Mesenchymal stem cell (in vitro differentiated cells and primary cell): ENCODE data around the gene NETO1.

Experiments
- DNase-seq: peaks from one replicate; pipeline ENCODE4 v3.0.0-alpha.2; 2013
- H2AFZ ChIP-seq: one replicate; pipeline ENCODE4 v1.6.1; 2013; ENCODE audit warnings: low read depth, mild to moderate bottlenecking, control low read depth, inconsistent platforms, low read length, moderate library complexity
- H2AK5ac ChIP-seq: 2 replicates; pipeline ENCODE4 v1.6.1; 2013; ENCODE audit warnings: low read length, moderate library complexity, mild to moderate bottlenecking, inconsistent platforms; ENCODE audit not compliant: severe bottlenecking
- H2BK120ac ChIP-seq: one replicate; pipeline ENCODE4 v1.6.1; 2013; ENCODE audit warnings: low read depth, mild to moderate bottlenecking, inconsistent platforms, low read length, moderate library complexity
- H2BK12ac ChIP-seq, 2 experiments: one replicate each; pipeline ENCODE4 v1.6.1; 2013; ENCODE audit warnings: inconsistent platforms in 2 of 2, low read length in 2 of 2, mild to moderate bottlenecking in 2 of 2, moderate library complexity in 2 of 2, control low read depth in 1 of 2
- H2BK15ac ChIP-seq: one replicate; pipeline ENCODE4 v1.6.1; 2013; ENCODE audit warnings: mild to moderate bottlenecking, low read depth, inconsistent platforms; ENCODE audit not compliant: poor library complexity, severe bottlenecking
- H2BK5ac ChIP-seq: 2 replicates; pipeline ENCODE4 v1.6.1; 2013; ENCODE audit warnings: low read depth, mild to moderate bottlenecking, low read length, control low read depth, inconsistent platforms; ENCODE audit not compliant: poor library complexity, severe bottlenecking
- H3K14ac ChIP-seq, 2 experiments: one replicate each; pipeline ENCODE4 v1.6.1; 2013; ENCODE audit warnings: inconsistent platforms in 2 of 2, low read length in 2 of 2, control low read depth in 1 of 2, mild to moderate bottlenecking in 1 of 2, moderate library complexity in 1 of 2
- H3K18ac ChIP-seq, 2 experiments: one replicate each; pipeline ENCODE4 v1.6.1; 2013; ENCODE audit warnings: inconsistent platforms in 2 of 2, low read length in 2 of 2, control low read depth in 1 of 2, low read depth in 1 of 2, mild to moderate bottlenecking in 1 of 2
- H3K23ac ChIP-seq, 2 experiments: one replicate each; pipeline ENCODE4 v1.6.1; 2013; ENCODE audit warnings: inconsistent platforms in 2 of 2, low read length in 2 of 2, mild to moderate bottlenecking in 2 of 2, moderate library complexity in 2 of 2, control low read depth in 1 of 2
- H3K27ac ChIP-seq: 2 replicates; pipeline ENCODE4 v1.5.1; 2013; ENCODE audit warnings: mild to moderate bottlenecking, moderate library complexity, low read length, control low read depth, inconsistent platforms; ENCODE audit not compliant: poor library complexity, severe bottlenecking
- H3K27me3 ChIP-seq, 2 experiments: 2 replicates each; pipeline versions ENCODE4 v1.6.1 to v1.7.0; 2013; ENCODE audit warnings: low read length in 2 of 2, mild to moderate bottlenecking in 2 of 2, moderate library complexity in 2 of 2, control low read depth in 1 of 2, inconsistent platforms in 1 of 2; ENCODE audit not compliant: control insufficient read depth in 1 of 2, insufficient read depth in 1 of 2
- H3K36me3 ChIP-seq, 2 experiments: 2 replicates each; pipeline versions ENCODE4 v1.6.1 to v1.7.0; 2013; ENCODE audit warnings: low read length in 2 of 2, control low read depth in 1 of 2, inconsistent platforms in 1 of 2, low read depth in 1 of 2, mild to moderate bottlenecking in 1 of 2; ENCODE audit not compliant: insufficient read depth in 2 of 2, control insufficient read depth in 1 of 2
- H3K4ac ChIP-seq, 2 experiments: one replicate each; pipeline ENCODE4 v1.6.1; 2013; ENCODE audit warnings: inconsistent platforms in 2 of 2, low read length in 2 of 2, mild to moderate bottlenecking in 2 of 2, moderate library complexity in 2 of 2, control low read depth in 1 of 2, low read depth in 1 of 2
- H3K4me1 ChIP-seq: 2 replicates; pipeline ENCODE4 v1.6.1; 2013; ENCODE audit warnings: low read depth, low read length, control low read depth; ENCODE audit not compliant: control insufficient read depth, insufficient read depth
- H3K4me2 ChIP-seq: 2 replicates; pipeline ENCODE4 v1.6.1; 2013; ENCODE audit warnings: low read length, mild to moderate bottlenecking, inconsistent platforms; ENCODE audit not compliant: poor library complexity, severe bottlenecking
- H3K4me3 ChIP-seq, 2 experiments: 2 replicates each; pipeline versions ENCODE4 v1.5.1 to v1.7.0; 2013; ENCODE audit warnings: low read length in 2 of 2, mild to moderate bottlenecking in 2 of 2, control low read depth in 1 of 2, low read depth in 1 of 2; ENCODE audit not compliant: insufficient read depth in 1 of 2
- H3K79me1 ChIP-seq: replicated peaks from 2 replicates; pipeline ENCODE4 v1.6.1; 2013; ENCODE audit warnings: mild to moderate bottlenecking, control low read depth, low read length, inconsistent platforms; ENCODE audit not compliant: poor library complexity, severe bottlenecking
- H3K9ac ChIP-seq: 2 replicates; pipeline ENCODE4 v1.7.0; 2013; ENCODE audit warnings: mild to moderate bottlenecking, low read length, moderate library complexity
- H3K9me3 ChIP-seq: 2 replicates; pipeline ENCODE4 v1.7.0; 2013; ENCODE audit warnings: mild to moderate bottlenecking, low read length; ENCODE audit not compliant: control insufficient read depth
- H4K8ac ChIP-seq: one replicate; pipeline ENCODE4 v1.6.1; 2013; ENCODE audit warnings: inconsistent platforms, mild to moderate bottlenecking, low read length, moderate library complexity
- H4K91ac ChIP-seq: one replicate; pipeline ENCODE4 v1.6.1; 2013; ENCODE audit warnings: mild to moderate bottlenecking, low read length, inconsistent platforms
- WGBS: methylation state at CpG from one replicate; pipeline ENCODE4 v1.1.7; 2013; ENCODE audit warnings: mixed read lengths; 5-methylcytosine and 5-hydroxymethylcytosine counted together

NETO1 gene

GRCh38 chr18:72866901-72867745 is 664 bp downstream of the NETO1 start:
- DNase-seq: peak; percentile 10
- Histone ChIP-seq H2AK5ac (no peak overlapping the region), H3K23ac (peak overlapping the region in 1 of 2 experiments; percentile 67), H3K18ac (no peak overlapping the region), H3K4ac (no peak overlapping the region), H3K4me3 (peak overlapping the region in 1 of 2 experiments; percentile 66), H3K9me3 (no peaks in the 10 kb centered on the region), H3K27me3 (peaks cover 0 to 30% of the 10 kb centered on the region in 2 experiments), H4K8ac (no peak overlapping the region), H3K4me1 (peaks cover 27% of the 10 kb centered on the region), H3K4me2 (peak overlapping the region; percentile 94), H2BK12ac (no peak overlapping the region), H2BK15ac (no peak overlapping the region), H3K9ac (no peak overlapping the region), H3K27ac (no peak overlapping the region), H2BK5ac (no peak overlapping the region), H3K79me1 (peaks cover 6% of the 10 kb centered on the region), H3K36me3 (no peaks in the 10 kb centered on the region), H2BK120ac (no peak overlapping the region), H4K91ac (no peak overlapping the region), H2AFZ (no peak overlapping the region), H3K14ac (no peak overlapping the region)
- WGBS: under 1% methylated on average over 71 of the region's 102 CpGs

- Histone ChIP-seq H3K27ac (no peak overlapping the region), H3K4me2 (peak overlapping the region; percentile 94), H2BK15ac (no peak overlapping the region), H3K9ac (no peak overlapping the region), H3K23ac (no peak overlapping the region), H3K36me3 (no peaks in the 10 kb centered on the region), H4K8ac (no peak overlapping the region), H2BK120ac (no peak overlapping the region), H3K27me3 (peaks cover 0 to 30% of the 10 kb centered on the region in 2 experiments), H3K9me3 (no peaks in the 10 kb centered on the region), H3K4me3 (peak overlapping the region in 1 of 2 experiments; percentile 66), H2AK5ac (no peak overlapping the region), H4K91ac (no peak overlapping the region), H2BK5ac (no peak overlapping the region), H3K18ac (no peak overlapping the region), H2BK12ac (no peak overlapping the region), H3K4ac (no peak overlapping the region), H2AFZ (no peak overlapping the region), H3K79me1 (peaks cover 6% of the 10 kb centered on the region), H3K4me1 (peaks cover 27% of the 10 kb centered on the region), H3K14ac (no peak overlapping the region)
- DNase-seq: no peak
- 13% methylated on average over 18 of the region's 18 CpGs for WGBS
Observed at GRCh38 chr18:72866442-72866900, 1.3 kb downstream of the NETO1 start.

GRCh38 chr18:72863754-72864153 is 4.0 kb downstream of the NETO1 start:
- Histone ChIP-seq H2AFZ (no peak overlapping the region), H2BK5ac (no peak overlapping the region), H3K18ac (no peak overlapping the region), H3K4me3 (no peak overlapping the region), H3K9ac (no peak overlapping the region), H3K4ac (no peak overlapping the region), H3K36me3 (no peaks in the 10 kb centered on the region), H3K4me2 (no peak overlapping the region), H2BK120ac (no peak overlapping the region), H4K91ac (no peak overlapping the region), H3K14ac (no peak overlapping the region), H2BK15ac (no peak overlapping the region), H3K27ac (no peak overlapping the region), H2BK12ac (no peak overlapping the region), H2AK5ac (no peak overlapping the region), H3K9me3 (peaks cover 3% of the 10 kb centered on the region), H4K8ac (no peak overlapping the region), H3K27me3 (peaks cover 0 to 20% of the 10 kb centered on the region in 2 experiments), H3K79me1 (peaks cover 6% of the 10 kb centered on the region), H3K23ac (no peak overlapping the region), H3K4me1 (peaks cover 13% of the 10 kb centered on the region)
- no peak for DNase-seq
- 89% methylated on average over 9 of the region's 9 CpGs for WGBS

GRCh38 chr18:72859088-72859487 is 8.7 kb downstream of the NETO1 start:
- no peak overlapping the region for H2BK120ac ChIP-seq
- H3K9me3 ChIP-seq: peaks cover 3% of the 10 kb centered on the region
- no peak overlapping the region for H2AFZ ChIP-seq
- no peaks in the 10 kb centered on the region for H3K36me3 ChIP-seq
- H4K8ac ChIP-seq: no peak overlapping the region
- no peak overlapping the region for H2BK12ac ChIP-seq
- H3K18ac ChIP-seq: no peak overlapping the region
- H3K9ac ChIP-seq: no peak overlapping the region
- no peak overlapping the region for H3K23ac ChIP-seq
- no peak overlapping the region for H3K4ac ChIP-seq
- H2AK5ac ChIP-seq: no peak overlapping the region
- peaks cover 5% of the 10 kb centered on the region for H3K79me1 ChIP-seq
- no peak overlapping the region for H3K4me2 ChIP-seq
- no peak overlapping the region for H3K14ac ChIP-seq
- no peak overlapping the region for H4K91ac ChIP-seq
- no peak overlapping the region for H2BK5ac ChIP-seq
- H2BK15ac ChIP-seq: no peak overlapping the region
- no peaks in the 10 kb centered on the region for H3K27me3 ChIP-seq
- H3K27ac ChIP-seq: no peak overlapping the region
- 94% methylated on average over 4 of the region's 4 CpGs for WGBS
- no peak overlapping the region for H3K4me3 ChIP-seq
- DNase-seq: no peak
- no peaks in the 10 kb centered on the region for H3K4me1 ChIP-seq
